Activated CD8-positive, alpha-beta T cell treated with anti-CD3 and anti-CD28 coated beads for 36 hours (primary cell): ENCODE measurements around the gene TXNRD3. TPM values are rescaled to one million over a fixed set of nuclear protein-coding genes. Genes with fewer than 3 reads are reported as not detected.

Experiments
- ATAC-seq: fragments of 200-7000 bp; cut with Tn5 transposase; one replicate; pipeline ENCODE4 v1.10.0; 2021; ENCODE audit warnings: mild to moderate bottlenecking, moderate library complexity
- CTCF ChIA-PET: fragments of 350-600 bp; sonication (Branson Sonifier 250); formaldehyde crosslinking; loops from one replicate; lab custom pipeline; 2021; ENCODE audit warnings: antibody characterized with exemption; lab: Charles Lee
- POLR2A ChIA-PET: fragments of 350-600 bp; sonication (Branson Sonifier 250); formaldehyde crosslinking; loops from one replicate; lab custom pipeline; 2021; ENCODE audit warnings: antibody characterized with exemption; lab: Charles Lee
- DNase-seq: peaks from one replicate; pipeline ENCODE4 v3.0.0-alpha.2; 2020
- H3K27ac Mint-ChIP-seq: one replicate; pipeline ENCODE4 v1.8.0; 2021; ENCODE audit warnings: mild to moderate bottlenecking, mixed read lengths
- H3K27me3 Mint-ChIP-seq: one replicate; pipeline ENCODE4 v1.8.0; 2021; ENCODE audit warnings: mixed read lengths
- H3K36me3 Mint-ChIP-seq: one replicate; pipeline ENCODE4 v1.8.0; 2021; ENCODE audit warnings: low read depth, mixed read lengths
- H3K4me1 Mint-ChIP-seq: one replicate; pipeline ENCODE4 v1.8.0; 2021; ENCODE audit warnings: low read depth, mixed read lengths
- H3K4me3 Mint-ChIP-seq: one replicate; pipeline ENCODE4 v1.8.0; 2021; ENCODE audit warnings: mild to moderate bottlenecking, moderate library complexity, mixed read lengths
- H3K9me3 Mint-ChIP-seq: one replicate; pipeline ENCODE4 v1.8.0; 2021; ENCODE audit warnings: mixed read lengths
- intact Hi-C: fragments of 100-400 bp; cut with micrococcal nuclease; formaldehyde crosslinking; loops from one replicate; pipeline ENCODE4 v1.10.0; 2022
- total RNA-seq, 2 experiments: library from RNA; stranded (reverse); gene quantifications; one replicate each; pipeline ENCODE4 v1.2.3, GENCODE V29; 2021
- TF ChIP-seq, protein P1 (sequence below): fragments of 200-600 bp; IDR thresholded peaks from one replicate; pipeline ENCODE4 v1.8.0; 2022; ENCODE audit warnings: antibody characterized with exemption, mild to moderate bottlenecking

TXNRD3 gene
- total RNA-seq, 2 experiments from 2014 or later, result 4.5 to 5.0 TPM

DNA sequence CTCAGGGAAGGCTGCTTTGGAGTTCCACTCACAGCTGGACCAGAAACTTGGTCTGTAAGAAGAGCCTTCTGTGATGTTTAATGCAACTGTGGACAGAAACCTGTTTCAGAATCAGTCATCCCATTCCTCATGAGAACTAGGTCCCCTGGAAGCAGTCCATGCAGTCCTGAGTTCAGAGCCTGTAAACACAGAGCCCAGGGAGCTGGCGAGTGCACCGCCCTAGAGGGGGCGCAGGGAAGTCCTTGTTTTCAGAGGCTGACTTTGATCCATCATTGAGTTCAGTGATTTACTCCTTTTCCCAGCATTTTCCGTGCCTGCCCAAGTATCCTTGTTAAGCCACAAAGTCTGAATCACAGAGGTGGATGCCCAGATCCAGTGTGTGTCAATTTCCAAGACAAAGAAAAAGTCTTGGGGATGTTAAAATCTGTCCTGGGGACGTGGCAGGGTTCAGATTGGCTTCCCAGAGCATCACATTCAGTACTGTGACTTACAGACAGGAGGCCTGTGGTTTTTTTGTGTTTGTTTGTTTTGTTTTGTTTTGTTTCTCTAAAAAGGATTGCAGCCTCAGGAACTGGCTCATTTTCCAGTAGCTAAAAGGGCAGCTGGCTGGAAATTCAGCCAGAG, 9.8 kb upstream of the TXNRD3 start:
- POLR2A ChIA-PET, result no interaction called here
- H3K4me3 Mint-ChIP-seq, result no peak overlapping the region
- H3K27me3 Mint-ChIP-seq, result no peaks in the 10 kb centered on the region
- no peak overlapping the region for H3K27ac Mint-ChIP-seq
- no peaks in the 10 kb centered on the region for H3K9me3 Mint-ChIP-seq
- ATAC-seq, result no peak
- CTCF ChIA-PET, result no interaction called here
- TF ChIP-seq, protein P1, sequence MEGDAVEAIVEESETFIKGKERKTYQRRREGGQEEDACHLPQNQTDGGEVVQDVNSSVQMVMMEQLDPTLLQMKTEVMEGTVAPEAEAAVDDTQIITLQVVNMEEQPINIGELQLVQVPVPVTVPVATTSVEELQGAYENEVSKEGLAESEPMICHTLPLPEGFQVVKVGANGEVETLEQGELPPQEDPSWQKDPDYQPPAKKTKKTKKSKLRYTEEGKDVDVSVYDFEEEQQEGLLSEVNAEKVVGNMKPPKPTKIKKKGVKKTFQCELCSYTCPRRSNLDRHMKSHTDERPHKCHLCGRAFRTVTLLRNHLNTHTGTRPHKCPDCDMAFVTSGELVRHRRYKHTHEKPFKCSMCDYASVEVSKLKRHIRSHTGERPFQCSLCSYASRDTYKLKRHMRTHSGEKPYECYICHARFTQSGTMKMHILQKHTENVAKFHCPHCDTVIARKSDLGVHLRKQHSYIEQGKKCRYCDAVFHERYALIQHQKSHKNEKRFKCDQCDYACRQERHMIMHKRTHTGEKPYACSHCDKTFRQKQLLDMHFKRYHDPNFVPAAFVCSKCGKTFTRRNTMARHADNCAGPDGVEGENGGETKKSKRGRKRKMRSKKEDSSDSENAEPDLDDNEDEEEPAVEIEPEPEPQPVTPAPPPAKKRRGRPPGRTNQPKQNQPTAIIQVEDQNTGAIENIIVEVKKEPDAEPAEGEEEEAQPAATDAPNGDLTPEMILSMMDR, result no peak
- no peaks in the 10 kb centered on the region for H3K36me3 Mint-ChIP-seq
- intact Hi-C loops, result no loop called here
- DNase-seq, result no peak
- H3K4me1 Mint-ChIP-seq, result no peaks in the 10 kb centered on the region

DNA sequence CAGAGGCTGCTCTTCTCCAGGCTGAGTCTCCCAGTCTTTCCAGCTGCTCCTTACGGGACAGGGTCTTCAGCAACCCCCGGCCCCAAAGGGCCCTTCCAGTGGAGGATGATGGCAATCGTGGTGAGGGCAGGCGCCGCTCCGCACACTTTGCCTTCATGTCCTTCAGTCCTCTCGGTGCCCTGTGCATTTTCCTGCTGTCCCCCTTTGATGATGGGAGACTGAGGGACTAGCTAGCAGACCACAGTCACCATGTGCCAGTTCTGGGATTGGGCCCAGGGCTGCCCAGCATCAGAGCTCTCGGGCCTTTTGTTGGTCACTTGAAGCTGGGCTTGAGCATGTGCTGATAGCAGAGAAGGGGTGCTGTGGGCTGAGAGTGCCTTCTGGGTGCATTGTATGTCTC, 8.8 kb upstream of the TXNRD3 start:
- Mint-ChIP-seq H3K27me3 (no peaks in the 10 kb centered on the region), H3K4me1 (no peaks in the 10 kb centered on the region), H3K27ac (no peak overlapping the region), H3K4me3 (no peak overlapping the region), H3K36me3 (no peaks in the 10 kb centered on the region), H3K9me3 (no peaks in the 10 kb centered on the region)
- intact Hi-C loops, result no loop called here
- CTCF ChIA-PET, result no interaction called here
- DNase-seq (no peak), ATAC-seq (no peak)
- TF ChIP-seq, protein P1, result no peak
- POLR2A ChIA-PET, result no interaction called here

DNA sequence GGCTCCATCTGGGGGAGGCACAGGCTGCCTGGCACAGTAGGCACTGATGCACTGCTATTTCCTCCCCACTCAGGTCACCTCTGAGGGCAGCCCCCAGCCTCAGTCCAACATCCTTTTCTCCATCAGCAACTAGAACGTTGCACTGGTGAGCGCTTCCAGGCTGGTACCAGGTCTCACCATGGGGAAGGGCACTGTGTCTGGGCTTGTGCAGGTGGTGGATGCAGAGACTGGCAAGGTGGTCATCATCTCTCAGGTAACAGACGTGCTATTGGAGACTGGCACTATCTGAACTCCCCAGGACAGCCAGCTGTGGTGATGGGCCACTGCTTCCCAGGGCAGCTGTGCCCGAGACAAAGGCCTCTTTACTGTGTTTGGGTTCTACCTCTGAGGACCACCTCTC, 8.3 kb upstream of the TXNRD3 start:
- intact Hi-C loops, result no loop called here
- ChIA-PET CTCF (no interaction called here), POLR2A (no interaction called here)
- Mint-ChIP-seq H3K4me1 (no peaks in the 10 kb centered on the region), H3K9me3 (no peaks in the 10 kb centered on the region), H3K27ac (no peak overlapping the region), H3K27me3 (no peaks in the 10 kb centered on the region), H3K36me3 (no peaks in the 10 kb centered on the region), H3K4me3 (no peak overlapping the region)
- ATAC-seq, result no peak
- no peak for DNase-seq
- TF ChIP-seq, protein P1, result no peak

DNA sequence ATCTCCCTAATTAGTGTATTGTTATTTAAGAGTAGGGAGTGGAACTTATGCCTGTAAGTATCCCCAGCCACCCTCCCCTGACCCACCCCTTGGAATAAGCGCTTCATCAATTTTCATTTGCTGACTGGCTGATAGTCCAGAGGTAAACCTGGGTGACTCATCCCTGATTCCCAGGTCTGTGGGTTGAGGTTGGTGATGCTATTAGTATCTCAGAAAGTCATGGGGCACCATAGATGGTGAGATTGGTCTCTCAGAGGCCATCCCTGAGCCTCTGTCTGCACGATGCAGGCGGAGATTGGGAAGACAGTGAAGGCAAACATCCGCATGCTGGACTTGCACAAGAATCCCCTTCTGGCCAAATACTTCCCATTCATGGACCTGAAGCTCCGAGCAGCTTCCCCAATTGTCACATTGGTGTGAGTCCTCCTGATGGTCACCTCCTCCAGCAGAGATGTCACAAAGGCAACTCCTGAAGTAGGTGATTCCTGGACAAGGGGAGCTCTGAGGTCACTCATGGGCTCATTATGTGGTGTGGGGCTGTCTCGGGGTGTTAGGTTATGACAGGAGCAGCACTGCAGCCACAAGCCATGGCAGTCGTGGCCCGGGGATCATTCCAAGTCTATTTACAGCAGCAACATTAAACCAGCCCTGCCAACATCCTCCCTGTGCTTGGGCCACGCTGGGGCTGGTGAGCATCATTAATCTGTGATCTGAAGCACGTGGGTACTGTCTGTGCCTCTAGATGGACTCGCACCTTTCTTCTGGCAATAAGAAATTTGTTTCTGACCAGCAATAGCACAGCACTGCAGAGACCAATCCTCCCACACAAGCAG, 6.8 kb upstream of the TXNRD3 start:
- Mint-ChIP-seq H3K36me3 (no peaks in the 10 kb centered on the region), H3K9me3 (no peaks in the 10 kb centered on the region), H3K4me1 (no peaks in the 10 kb centered on the region), H3K27me3 (no peaks in the 10 kb centered on the region), H3K4me3 (no peak overlapping the region), H3K27ac (no peak overlapping the region)
- no peak for DNase-seq
- no peak for ATAC-seq
- intact Hi-C loops, result no loop called here
- ChIA-PET CTCF (no interaction called here), POLR2A (no interaction called here)
- TF ChIP-seq, protein P1, result no peak
